AG10803 (cell line): Measurements from ENCODE around the gene ALK.

Experiments used
- DNase-seq: peaks from one replicate; pipeline ENCODE4 v3.0.0; 2010; ENCODE audit warnings: low read depth
- H3K4me3 ChIP-seq: 2 replicates; pipeline ENCODE4 v1.5.1; 2011; ENCODE audit warnings: mild to moderate bottlenecking, low read length, control low read depth
- CTCF ChIP-seq: conservative IDR thresholded peaks from 2 replicates; pipeline ENCODE4 v1.5.1; 2011; ENCODE audit warnings: mild to moderate bottlenecking, low read length, control low read depth, inconsistent platforms

ALK gene

DNA sequence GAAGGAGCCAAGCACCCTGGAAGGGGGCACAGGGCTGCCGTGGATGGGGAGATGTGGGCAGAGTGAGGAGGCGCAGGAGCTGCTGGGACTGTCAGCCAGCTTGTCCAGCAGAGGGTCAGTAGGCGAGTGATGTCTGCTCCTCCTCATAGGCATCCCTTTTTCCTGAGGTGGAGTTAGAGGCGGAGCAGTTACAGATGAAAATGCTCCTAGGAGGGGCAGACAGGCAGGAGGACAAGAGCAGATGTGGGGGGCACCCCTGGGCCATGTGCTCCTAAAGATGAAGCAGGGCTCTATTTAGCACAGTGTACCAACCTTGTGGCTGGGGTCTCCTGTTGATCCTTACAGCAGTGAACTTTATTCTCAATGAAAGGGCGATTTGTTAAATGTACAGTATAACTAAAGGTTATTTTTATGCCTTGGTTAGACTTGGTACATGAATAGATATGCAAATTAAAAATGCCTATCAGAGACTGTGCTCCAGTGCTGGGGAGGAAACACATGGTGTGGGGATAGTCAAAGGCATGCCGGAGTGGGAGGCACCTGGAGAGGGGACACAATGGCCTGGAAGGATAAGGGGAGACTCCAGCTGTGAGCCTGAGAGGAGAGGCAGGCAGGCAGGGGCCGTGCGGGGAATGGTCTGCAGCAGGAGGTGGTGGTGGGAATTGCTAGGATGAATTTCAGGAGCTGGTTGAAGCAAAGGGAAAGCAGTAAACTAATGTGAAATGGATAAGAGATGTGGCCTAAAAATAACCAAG is 630.9 kb downstream of the ALK start:
- H3K4me3 ChIP-seq: no peak overlapping the region
- no peak for DNase-seq
- TF ChIP-seq CTCF: no peak

DNA sequence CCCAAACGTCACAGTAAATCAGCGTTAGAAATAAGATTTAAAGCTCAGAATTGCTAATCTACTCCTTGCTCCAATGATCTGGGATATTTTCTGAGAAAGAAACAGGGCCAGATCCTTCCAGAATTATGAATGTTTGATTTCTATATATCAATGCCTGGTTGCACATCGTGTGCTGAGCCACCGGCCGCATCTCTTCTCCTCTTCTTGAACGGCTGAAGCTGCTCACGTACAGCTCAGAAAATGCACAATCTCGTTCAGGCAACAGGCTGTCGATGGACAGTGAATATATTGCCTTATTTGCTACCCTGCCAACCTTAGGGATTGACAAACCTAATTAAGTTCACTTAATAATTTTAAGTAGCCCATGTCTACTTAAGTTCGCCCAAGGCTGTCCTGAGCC is 636.7 kb downstream of the ALK start:
- DNase-seq: no peak
- H3K4me3 ChIP-seq: no peak overlapping the region
- TF ChIP-seq CTCF: no peak

GRCh38 chr2:29281916-29282247 is 639.5 kb downstream of the ALK start:
- DNase-seq: no peak
- TF ChIP-seq CTCF: no peak
- H3K4me3 ChIP-seq: no peak overlapping the region

DNA sequence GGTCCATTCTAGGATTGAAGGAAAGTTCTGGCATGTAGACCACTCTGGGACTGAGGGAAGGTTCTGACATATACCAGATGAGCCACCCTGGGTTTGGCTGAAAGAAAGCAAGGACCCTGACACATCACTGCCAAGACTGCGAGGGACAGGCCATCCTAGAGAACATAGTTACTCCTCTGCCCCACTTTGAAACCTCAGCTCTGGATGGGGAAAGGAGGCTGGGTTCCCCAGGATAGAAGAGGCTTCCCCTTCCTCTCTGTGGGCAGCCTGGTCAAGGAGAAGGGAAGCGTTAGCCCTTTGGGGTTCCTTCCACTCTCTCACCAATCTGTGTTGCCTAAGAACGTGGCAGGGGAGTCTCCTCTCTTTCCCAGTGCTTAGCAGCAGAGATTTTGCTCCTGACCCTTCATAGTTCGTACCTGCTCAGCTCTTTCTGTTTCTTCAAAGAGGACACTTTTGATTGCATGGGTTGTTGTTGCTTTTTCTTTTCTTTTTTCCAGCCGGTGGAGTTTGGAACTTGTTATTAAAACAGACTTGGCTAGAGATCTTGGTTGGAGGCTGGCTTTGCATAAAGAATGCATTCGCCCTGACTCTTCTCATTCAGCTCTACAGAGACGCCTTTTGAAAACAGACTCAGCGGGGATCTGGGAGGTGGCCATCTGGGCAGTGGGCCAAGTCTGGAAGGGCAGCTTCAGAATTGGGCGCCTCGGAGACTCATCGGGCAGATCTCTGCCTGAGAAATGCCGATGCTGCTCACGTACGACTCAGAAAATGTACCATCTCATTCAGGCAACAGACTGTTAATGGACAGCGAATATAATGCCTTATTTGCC is 640.1 kb downstream of the ALK start:
- no peak overlapping the region for H3K4me3 ChIP-seq
- DNase-seq: peak; percentile 8
- no peak for TF ChIP-seq CTCF

- no peak for TF ChIP-seq CTCF
- no peak overlapping the region for H3K4me3 ChIP-seq
- DNase-seq: no peak
Observed at GRCh38 chr2:29278966-29279365, 642.4 kb downstream of the ALK start.

DNA sequence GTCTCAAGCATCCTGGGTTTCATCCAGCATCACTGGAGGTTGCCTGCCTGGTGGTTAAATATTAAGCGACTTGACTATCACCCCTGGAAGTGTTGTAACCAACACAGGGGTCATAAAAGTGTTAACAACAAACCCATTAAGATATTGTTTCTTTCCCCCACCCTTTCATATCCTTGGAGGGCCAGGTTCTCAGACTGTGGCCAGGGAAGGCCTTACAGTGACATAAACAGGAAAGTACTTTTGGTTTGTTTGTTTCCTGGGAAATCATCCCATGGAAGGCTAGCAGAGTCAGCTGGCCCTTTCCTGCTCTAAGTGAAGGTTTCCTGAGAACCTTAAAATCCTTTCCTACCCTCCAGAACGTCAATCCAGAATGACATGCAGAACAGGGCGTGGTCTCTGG is 645.2 kb downstream of the ALK start:
- no peak for DNase-seq
- TF ChIP-seq CTCF: no peak
- H3K4me3 ChIP-seq: no peak overlapping the region

DNA sequence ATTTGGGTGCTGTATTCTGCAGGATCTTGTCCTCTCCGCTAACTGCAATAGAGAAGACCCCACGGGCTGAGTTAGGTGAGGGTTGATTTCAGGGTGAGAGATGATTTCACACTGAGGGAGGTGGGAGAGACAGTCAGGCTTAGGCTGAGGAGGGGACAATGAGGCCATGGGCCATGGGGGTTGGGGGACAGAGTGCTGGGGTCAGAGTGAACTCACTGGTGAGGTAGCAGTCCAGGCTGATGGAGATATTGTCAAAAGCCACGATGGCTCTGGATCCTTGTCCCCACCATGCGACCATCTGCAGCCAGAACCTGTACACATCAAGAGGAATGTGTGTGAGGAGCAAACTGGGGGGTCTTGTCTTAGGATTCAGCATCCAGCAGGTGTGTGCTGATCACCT is 646.2 kb downstream of the ALK start:
- no peak for TF ChIP-seq CTCF
- H3K4me3 ChIP-seq: no peak overlapping the region
- no peak for DNase-seq
